Measurements from ENCODE around the gene MPZL3. TPM values are rescaled to one million over a fixed set of nuclear protein-coding genes. Genes with fewer than 3 reads are reported as not detected.

MPZL3 gene
- polyA plus RNA-seq, 1 of the 3 experiments (the other 2 are of a cell fraction): 0.38 TPM

DNA sequence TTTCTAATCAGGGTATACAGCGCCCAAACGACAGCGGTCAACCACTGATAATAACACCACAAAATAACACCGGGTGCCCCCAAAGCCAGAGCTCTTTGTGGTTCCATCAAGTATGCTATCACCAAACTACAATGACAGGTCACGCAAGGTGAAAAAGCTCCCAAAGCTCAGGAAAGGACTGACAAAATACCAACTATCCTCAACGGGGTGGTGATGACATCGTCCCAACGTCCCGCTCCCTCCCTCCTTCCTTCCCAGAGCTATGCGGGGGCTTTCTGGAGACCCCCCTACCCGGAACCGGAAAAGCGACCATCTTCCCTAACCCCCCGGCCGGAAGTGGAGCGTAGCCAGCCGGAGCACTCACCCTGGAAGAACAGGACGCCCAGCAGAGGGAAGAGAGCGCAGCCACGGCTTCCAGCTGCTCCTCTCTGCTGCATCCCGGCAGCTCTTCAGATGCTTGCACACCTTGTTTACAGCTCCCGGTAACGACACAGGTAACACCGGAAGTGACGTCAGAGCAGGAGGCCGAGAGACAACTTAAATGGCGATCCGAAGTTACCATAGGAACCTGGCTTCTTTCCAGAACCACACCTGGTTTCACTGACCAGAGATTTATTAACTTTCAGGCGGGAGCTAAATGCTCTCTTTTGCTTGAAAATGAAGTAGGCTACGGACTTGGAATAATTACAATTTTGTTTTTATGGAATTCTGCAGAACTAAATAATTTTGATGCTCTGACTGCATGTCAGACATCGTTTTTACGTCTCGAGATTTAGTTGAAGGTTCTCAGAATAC, at the start of gene MPZL3 (continued):
- TF ChIP-seq EP300 (IDR thresholded peaks at IDR 0.05; ENCODE audit: borderline replicate concordance in 1 of 2, low read depth in 1 of 2, low read length in 1 of 2) (no peak), FOXJ3 (CRISPR knock-in tag; IDR thresholded peaks at IDR 0.05) (no peak), YY1 (IDR thresholded peaks at IDR 0.05; ENCODE audit: low read depth) (peak; percentile 90), SIN3A (IDR thresholded peaks at IDR 0.05; ENCODE audit: borderline replicate concordance, low read depth, low read length) (no peak), REST (IDR thresholded peaks at IDR 0.05; ENCODE audit: low read depth, low read length) (no peak), GATA2 (CRISPR knock-in tag; IDR thresholded peaks at IDR 0.05) (no peak), MXI1 (IDR thresholded peaks at IDR 0.05; ENCODE audit: low read depth, low read length) (no peak), TEAD4 (IDR thresholded peaks at IDR 0.05; ENCODE audit: borderline replicate concordance, insufficient read depth) (no peak), TAF1 (IDR thresholded peaks at IDR 0.05; ENCODE audit: borderline replicate concordance, low read depth, low read length) (no peak)

GRCh38 chr11:118301600-118302195, 49.5 kb upstream of the MPZL3 start:
- H3K4me3 ChIP-seq (ENCODE audit: low read depth in 2 of 2, low read length in 1 of 2): no peak overlapping the region
- H3K36me3 ChIP-seq (replicated peaks in 1 of 2; ENCODE audit: control insufficient read depth in 1 of 2, insufficient read depth in 2 of 2, low read length in 1 of 2): no peaks in the 10 kb centered on the region
- no peak overlapping the region for H3K9ac ChIP-seq
- H3K9me2 ChIP-seq: no peaks in the 10 kb centered on the region
- 1% methylated on average over 7 of the region's 8 CpGs for WGBS (ENCODE audit: low lambda C conversion rate)
- no peak for DNase-seq
- no peak overlapping the region for H2AFZ ChIP-seq (ENCODE audit: low read depth)
- H3K4me1 ChIP-seq (ENCODE audit: control insufficient read depth in 1 of 2, insufficient read depth in 2 of 2, low read depth in 1 of 2, low read length in 1 of 2): no peaks in the 10 kb centered on the region
- H3K79me2 ChIP-seq (ENCODE audit: insufficient read depth): no peaks in the 10 kb centered on the region
- no peaks in the 10 kb centered on the region for H3F3A ChIP-seq (replicated peaks; ENCODE audit: insufficient read depth)
- no peaks in the 10 kb centered on the region for H3K9me3 ChIP-seq
- no peak overlapping the region for H3K27ac ChIP-seq (ENCODE audit: low read depth in 2 of 2, low read length in 1 of 2)
- H4K20me1 ChIP-seq (ENCODE audit: insufficient read depth): no peaks in the 10 kb centered on the region
- ChIA-PET CTCF (interaction anchor here (0.6 to 1.8 kb wide), 5 partner anchors 14 to 216 kb away, joined by 3 to 5 read pairs (median 3); no protein-coding TSS in a partner anchor), POLR2A (interaction anchor here (0.6 kb wide), 1 partner anchor 14 kb away, joined by 3 read pairs; no protein-coding TSS in a partner anchor)
- H3K4me2 ChIP-seq: no peak overlapping the region
- peaks cover 28% of the 10 kb centered on the region; the same call in 1 of the 2 replicates for H3K27me3 ChIP-seq (ENCODE audit: insufficient read depth)
- TF ChIP-seq TAF1 (IDR thresholded peaks at IDR 0.05; ENCODE audit: borderline replicate concordance, low read depth, low read length) (no peak), NRF1 (IDR thresholded peaks at IDR 0.05; ENCODE audit: low read depth, low read length) (no peak), MAX (IDR thresholded peaks at IDR 0.05; ENCODE audit: low read depth) (no peak), REST (IDR thresholded peaks at IDR 0.05; ENCODE audit: low read depth, low read length) (no peak), RCOR1 (IDR thresholded peaks at IDR 0.05; ENCODE audit: low read length) (no peak)

All from SK-N-SH (cell line).